ENCODE measurements around the gene ENTPD8.

ENTPD8 gene, protein sequence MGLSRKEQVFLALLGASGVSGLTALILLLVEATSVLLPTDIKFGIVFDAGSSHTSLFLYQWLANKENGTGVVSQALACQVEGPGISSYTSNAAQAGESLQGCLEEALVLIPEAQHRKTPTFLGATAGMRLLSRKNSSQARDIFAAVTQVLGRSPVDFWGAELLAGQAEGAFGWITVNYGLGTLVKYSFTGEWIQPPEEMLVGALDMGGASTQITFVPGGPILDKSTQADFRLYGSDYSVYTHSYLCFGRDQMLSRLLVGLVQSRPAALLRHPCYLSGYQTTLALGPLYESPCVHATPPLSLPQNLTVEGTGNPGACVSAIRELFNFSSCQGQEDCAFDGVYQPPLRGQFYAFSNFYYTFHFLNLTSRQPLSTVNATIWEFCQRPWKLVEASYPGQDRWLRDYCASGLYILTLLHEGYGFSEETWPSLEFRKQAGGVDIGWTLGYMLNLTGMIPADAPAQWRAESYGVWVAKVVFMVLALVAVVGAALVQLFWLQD

DNA sequence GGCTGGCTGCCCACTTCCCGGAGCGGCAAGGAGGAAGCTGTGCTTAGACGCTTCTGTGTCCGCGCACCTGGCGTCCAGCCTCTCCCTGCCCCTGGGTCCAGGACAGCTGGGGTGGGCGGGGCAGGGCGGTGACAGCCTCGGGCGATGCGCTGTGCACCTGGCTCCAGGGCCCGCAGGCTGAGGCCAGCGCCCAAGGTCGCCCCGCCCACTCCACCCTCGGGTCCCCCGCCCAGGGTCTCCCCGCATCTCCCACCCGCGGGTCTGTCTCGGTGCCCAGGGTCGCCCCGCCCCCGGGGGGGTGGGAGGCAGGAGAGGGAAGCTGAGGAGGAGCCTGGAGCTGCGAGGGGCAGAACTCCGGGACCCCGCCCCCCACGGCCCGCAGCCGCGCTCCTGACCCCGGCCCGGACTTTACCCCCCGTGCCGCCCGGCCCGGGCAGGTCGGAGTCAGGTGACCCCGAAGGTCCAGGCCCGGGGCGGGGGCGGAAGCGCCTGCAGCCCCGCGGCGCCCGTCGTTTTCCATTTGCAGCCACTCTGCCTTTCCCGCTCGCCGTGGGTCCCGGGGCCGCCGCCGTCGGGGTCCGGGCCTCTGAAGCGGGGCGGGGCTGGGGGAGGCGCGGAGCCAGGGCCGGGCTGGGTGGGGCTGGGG lies at the start of gene ENTPD8:
ENTPD8 (minus strand) TSS at position 69 of the 646 bp plus-strand sequence. CDS start 3,072 bp downstream, outside the sequence.
- DNase-seq, result peak; percentile 43 to 65

DNA sequence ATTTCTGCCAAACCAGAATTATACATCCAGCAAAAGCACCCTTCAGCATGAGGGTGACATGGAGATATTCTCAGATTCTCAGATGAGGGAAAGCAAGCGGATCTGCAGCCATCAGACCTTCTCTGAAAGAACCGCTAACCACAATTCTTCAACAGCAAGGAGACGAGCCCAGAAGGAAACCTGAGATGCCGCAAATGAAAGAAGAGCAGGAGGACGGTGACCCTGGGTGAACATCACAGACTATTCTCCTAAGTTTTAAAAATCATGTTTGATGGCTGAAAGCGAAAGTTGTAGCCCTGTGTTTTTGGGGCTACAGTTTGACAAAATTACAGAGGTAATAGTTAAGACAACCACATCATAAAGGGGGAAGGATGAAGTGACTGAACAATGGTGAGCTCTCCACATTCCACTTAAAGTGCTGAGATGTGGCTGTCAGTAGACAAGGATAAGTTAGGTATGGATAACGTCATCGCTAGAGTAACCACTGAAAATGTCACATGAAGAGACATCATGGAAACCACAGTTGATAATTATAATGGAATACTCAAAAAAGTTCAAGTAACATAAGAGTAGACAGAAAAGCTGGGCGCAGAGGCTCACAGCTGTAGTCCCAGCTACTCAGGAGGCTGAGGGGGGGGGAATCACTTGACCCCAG lies 49.5 kb upstream of the ENTPD8 start:
- DNase-seq, result no peak

DNA sequence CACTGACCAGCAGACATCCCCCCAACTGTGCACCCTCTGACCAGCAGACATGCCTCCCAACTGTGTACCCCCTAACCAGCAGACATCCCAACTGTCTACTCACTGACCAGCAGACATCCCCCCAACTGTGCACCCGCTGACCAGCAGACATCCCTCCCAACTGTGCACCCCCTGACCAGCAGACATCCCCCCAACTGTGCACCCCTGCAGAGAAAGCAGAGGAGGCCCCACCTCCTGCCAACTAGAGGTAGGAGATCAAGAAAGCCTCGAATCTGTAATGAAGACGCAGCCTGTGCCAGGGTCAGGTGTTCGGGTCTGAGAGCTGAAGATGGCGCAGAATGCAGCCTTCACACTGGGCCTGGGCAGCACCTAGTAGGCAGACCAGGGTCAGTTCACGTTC lies 47.7 kb upstream of the ENTPD8 start:
- DNase-seq, result no peak

DNA sequence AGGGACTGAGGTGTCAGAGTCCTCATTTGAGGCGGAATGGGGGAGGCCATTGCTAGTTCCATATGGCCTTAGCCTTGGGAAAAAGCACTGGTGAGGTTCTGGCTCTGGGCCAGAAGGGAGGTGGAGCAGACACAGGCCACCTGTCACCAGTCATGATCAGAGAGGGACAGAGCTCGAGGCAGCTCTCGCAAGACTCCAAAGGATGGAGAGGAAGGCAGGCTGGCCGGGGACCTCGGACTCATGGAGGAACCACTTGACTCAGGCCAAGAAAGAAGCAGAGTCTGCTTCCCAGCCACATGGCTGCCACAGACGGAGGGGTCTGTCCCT lies 47.1 kb upstream of the ENTPD8 start:
- DNase-seq, result peak; percentile 95

DNA sequence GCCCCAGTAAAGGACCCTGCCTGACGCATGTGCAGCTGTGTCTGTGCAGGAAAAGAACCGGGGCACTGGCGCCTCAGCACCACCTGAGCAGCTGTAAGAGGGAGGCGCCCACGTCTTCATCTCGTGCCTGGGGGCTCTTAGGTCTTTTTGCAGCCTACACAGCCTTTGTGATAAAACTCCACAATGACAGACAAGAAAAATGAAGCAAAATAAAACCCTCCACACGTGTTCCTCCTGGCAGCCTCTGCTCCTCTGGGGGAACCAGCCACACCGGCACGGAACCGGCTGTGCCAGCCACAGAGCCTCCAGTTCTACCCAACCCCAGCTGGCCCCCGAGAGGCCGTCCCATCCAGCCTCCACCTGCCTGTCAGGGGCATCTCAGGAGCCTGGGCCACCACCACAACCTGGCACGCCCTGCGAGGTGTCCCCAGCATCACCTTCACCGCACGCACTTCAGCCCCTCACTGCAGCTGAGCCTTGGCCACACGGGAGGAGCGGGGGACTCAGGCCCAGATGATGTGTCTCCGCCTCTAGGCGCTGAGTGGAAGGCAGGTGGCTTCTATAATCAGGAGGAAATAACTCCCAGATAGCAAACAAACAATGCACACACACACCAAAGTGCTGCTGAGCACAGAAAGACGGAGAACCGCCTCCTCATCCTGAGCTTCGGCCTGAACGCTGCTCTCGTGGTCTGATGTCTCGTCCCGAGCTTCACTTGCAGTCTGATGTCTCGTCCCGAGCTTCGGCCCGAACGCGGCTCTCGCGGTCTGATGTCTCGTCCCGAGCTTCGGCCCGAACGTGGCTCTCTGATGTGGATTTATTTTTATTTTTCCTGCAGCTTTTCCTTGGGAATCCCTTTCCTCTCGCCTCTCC lies 46.5 kb upstream of the ENTPD8 start:
- peak; percentile 16 to 64 for DNase-seq

DNA sequence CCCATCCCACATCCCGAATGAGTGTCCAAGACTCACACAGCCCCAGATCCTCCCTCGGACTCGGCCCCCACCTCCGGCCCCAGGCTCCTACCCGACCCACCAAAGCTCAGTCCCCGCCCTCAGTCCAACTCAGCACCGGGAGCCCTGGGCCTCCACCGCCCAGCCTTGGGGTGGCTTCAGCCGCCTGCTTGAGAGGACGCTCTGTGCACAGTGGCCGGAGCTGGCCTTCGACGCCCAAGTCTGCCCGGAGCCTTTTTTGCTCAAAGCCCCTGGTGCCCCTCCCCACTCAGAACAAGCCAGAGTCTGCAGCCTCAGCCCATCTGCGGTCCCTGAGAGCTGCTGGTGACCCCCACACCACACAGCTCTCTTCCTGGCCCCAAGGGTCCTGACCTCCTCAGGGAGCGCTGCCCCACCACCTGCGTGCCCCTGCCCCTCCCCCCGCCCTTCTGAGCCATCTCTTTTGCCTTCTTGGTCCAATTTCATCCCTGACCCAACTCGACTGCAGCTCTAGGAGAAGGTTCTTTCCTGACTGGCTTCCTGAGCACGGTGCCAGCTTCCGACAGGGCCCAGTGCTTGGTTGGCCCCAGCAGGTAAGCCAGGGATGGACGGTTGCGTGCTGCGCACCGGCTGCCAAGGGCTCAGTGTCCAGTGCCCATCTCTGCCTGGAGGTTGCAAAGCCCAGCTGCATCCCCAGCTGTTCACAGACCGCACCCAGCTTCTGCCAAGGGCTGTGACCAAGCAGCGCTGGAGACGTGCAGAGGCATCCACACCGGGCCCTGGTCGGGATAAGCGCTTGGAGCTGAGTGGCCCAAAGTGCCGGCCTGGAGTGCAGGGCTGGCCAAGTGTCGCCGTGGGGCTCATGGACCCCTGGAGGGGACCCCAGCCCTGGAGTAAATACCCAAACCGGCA lies 45.6 kb upstream of the ENTPD8 start:
- no peak for DNase-seq

DNA sequence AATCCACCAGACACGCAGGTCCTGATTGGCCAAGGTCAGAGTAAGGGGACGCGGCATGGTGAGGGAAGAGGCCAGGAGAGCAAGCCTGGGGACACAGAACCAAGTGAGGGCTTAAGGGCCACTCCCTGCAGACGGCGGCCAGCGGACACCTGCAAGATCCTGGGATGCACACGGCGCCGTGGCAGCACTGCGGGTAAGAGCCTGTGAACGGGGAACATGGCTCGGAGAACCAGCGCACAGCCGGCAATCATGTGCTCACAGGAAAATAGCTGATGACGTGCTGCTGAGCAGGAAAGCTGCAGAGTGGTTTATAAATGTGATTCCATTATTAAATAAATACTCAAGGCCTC lies 45.0 kb upstream of the ENTPD8 start:
- DNase-seq, result no peak

DNA sequence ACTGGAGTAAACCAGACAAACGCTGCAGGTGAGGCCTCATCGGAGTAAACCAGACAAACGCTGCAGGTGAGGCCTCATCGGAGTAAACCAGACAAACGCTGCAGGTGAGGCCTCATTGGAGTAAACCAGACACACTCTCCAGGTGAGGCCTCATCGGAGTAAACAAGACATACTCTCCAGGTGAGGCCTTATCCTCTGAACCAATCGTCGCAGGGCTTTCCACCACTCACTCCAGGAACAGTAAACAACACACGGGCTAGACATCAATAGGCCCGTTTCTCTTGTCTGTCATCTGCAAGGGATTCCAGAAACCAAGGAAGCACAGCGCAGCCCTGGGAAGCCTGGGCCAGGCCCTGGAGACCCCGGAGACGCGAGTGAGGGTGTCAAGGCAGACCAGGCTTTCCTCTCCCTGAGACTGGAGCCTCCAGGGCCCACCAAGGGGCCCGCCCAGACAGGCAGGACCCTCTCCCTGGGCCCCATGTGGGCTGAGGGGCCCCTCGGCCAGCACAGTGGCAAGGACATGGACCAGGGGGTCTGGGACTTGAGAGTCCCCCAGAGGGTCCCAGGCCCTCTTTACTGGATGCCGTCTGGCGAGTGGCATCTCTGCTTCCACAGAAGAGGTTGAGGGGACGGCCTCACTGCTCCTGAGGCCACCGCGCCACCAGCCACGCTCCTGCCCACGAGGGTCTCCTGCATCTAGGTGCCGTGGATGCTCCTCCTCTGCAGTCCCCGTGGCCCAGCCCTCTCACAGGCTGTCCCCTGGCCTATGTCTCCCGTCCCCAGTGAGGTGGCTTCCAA lies 44.4 kb upstream of the ENTPD8 start:
- DNase-seq, result no peak

DNA sequence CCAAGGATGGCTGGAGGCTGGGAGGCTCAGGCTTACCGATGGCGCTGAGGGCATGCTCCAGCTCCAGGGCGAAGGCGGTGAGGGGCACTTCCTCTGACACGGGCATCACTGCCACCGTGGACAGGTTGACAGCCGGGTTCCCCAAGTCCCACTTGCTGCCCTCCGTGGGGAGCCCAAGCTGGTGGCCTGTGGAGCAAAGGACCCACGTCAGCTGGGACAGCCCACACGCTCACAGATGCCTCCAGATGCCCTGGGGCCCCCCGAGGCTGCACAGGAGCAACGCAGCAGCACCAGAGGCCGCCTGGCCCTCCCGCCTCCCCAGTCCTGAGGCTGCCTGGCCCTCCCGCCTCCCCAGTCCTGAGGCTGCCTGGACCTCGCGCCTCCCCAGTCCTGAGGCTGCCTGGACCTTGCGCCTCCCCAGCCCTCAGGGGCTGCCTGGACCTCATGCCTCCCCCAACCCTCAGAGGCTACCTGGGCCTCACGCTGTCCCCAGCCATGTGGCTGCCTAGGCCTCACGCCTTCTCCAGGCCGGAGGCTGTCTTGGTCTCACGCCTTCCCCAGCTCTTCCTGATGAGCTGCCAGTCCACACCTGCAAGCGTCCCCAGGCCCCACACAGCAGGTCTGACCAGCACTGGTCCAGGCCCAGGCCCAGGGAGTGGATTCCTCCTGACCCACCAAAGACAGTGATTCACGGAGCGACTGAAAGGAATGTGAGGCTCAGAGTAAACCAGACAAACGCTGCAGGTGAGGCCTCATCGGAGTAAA lies 43.6 kb upstream of the ENTPD8 start:
- no peak for DNase-seq

DNA sequence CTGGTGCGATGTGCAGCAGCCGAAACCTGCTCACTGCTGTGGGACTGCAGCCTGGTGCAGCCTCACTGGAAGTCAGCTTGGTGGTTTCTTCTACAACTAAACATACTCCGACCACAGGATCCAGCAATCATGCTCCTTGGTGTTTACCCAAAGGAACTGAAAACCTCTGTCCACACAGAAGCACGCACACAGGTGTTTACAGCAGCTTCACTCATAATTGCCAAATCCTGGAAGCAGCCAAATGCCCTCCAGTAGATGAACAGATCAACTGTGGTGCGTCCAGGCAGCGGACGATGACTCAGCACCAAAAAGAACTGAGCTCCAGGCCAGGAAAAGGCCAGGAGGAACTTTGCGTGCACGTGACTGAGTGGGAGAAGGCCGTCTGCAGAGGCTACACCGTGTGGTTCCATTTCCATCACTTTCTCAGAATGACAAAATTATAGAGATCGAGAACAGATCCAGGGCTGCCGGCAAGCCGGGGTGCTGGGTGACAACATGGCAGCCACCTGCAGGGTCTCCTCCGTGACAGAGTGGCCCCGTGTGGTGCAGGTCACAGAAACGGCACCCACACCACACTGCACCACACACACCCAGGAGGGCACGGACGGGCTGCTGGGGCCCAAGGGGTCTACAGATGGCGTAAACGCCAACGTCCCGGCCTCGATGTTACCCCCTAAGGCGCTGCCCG lies 41.1 kb upstream of the ENTPD8 start:
- DNase-seq, result no peak

DNA sequence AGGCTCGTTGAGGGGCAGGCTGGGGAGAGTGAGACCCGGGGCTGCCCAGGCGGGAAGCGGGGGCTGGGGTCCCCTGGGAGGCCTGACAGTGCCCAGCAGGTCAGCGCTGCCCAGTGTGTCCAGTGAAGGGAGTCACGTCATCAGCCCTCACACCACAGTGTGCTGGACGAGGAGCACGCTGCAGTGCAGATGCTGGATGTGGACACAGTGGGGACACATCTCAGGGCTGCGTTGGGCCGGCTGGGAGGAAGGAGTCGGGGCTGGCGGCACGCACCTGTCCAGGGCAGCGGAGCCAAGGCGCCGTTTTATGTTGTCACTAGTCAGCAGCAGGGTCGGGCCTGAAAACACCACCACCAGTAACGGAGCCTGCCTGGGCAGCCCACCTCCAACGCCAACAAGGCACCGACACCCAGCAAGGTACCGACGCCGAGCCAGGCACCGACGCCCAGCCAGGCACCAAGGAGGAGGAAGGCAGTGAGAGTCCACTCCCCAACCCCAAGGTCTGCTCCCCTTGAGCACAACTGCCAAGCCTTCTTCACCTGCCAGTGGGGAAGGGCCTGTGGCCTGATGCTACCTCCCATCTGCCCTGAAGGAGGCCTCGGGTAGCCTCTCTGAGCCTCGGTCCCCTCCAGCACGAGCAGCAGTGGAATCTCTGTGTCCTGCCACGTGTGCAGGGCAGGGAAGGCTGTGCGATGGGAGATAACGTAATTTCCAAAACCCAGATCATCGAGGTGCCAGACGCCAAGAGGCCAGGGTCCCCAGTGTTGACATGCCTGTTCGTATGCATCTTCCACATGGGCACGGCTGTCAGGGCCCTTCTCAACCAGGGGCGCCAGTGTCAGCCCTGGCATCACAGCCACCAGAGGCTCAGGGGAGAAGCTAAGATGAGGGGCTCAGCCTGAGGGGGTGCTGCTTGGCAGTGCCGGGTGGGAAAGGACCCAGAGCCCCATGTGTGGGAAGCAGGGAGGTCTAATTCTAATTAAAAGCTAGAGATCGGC lies 39.8 kb upstream of the ENTPD8 start:
- no peak for DNase-seq

DNA sequence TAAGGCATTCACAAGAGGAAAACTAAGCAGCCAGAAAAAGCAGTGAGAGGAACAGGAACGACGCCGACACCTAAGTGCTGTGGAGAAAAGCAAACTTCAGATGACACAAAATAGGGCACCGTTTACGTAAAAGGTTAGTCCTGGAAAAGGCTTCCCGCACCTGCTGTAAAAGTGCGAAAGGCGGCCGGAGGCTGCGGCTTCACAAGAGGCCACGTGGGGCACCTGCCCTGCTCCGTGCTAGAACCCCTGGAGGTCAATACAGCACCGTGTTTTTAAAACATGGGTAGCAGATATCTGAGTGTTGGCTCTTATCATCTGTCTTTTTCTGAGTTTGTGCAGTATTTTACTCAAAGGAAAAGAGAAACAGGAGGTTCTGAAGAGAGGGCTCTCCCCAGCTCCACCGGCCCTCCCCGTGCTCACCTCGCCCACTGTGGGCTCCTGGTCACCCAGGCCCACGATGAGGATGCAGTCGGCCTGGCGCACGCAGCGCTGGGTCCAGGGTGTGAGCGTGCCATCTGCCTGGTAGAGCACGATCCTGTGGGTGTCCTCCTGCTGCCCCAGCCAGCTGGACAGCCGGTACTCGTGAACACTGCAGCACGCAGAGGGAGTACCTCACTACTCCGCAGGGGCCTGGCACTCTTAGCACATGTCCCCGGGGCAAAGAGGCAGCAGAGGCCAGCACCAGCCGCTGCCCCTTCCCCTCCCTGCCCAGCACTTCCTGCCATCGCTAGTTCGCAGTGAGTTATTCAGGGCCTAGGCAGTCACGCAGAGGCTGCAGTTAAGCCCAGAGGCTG lies 38.9 kb upstream of the ENTPD8 start:
- peak in 1 of 2 experiments; percentile 58 for DNase-seq

DNA sequence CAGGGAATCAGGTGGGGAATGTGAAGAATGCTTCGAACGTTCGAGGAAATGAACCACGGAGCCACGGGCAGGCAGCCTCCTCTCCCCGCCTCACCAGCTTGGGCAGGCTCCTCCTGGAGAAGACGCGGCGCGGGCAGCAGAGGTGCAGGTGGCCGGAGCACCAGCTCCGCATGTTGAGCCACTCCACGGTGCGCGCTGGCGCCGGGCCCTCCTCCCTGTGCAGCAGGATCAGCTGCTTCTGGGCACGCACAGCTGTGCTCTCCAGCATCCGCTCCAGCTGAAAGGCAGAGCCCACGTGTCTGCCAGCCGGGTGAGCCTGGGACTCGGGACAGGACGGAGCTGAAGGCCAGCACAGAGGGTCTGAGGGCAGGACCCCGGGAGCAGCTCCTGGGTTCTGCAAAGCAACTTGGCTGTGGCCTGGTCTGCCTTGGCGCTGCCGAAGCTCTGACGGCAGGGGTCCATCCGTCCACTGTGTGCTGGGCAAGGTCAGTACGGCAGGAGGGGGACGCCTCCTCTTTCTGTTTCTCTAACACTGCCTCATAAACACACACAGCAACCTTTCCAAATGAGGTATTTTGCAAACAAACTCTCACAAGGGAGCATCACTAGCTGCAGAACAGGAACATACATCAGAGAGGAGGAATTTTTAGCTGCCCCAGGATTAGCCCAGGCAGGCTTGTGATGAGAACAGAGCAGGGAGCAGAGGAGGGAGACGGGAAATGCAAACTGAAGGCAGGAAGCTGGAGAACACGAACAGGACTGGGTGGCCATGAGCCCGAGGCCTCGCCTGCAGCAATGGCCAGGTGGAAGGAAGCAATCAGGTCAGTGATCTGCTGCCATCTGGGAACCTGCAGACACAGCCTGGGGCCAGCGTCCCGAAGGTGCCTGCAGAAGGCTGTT lies 38.1 kb upstream of the ENTPD8 start:
- peak; percentile 63 to 87 for DNase-seq

DNA sequence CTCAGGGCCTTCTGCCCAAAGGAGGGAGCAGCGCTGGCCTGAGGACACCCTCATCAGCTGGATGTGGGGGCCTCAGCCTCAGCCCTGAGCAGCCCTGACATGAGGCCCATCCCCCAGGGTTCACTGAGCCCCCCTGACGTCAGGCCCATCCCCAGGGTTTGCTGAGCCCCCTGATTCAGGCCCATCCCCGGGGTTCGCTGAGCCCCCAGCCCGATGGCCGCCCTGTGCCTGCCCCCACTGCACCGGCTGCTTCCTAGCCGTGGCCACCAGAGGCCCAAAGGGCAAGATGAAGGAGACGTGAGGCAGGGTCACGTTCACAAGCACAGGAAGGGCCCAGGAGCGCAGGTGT lies 37.4 kb upstream of the ENTPD8 start:
- DNase-seq, result no peak

DNA sequence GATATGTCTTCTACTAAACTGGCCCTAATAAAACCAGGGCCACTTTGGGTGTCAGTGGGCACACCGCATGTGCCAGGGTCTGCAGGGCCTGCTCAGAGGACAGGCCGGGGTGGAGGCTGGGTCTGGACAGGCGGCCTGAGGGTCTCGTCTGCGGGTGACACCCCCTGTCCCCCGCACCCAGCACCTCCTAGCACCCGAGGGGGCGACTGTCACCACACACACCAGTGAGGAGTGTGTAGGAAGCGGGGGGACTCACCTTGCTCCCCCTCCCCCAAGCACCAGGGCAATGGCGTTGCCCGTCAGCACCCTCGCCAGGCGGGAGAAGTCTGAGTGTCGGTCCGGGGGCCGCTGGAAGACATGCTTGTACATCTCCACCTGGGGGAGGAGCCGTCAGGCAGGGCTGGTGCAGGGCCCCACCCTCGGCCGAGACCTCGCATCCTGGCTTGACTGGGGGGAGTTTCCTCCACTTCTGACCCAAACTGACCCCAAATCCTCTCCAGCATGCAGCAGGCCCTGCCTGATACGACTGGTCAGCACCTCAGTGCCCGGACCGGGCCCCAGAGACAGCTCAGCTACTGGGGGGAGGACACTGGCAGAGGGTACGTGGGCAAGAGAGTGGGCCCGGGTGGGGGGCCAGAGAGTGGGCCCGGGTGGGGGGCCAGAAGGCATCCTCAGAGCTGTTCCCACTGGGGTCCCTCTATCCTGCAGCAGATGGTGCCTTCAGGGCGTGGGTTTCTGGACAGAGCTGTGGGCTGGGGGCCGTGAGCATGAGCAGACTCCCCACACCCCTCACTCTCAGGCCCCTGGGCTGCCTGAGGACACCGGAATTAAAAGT lies 36.8 kb upstream of the ENTPD8 start:
- no peak for DNase-seq

All from NCI-H524 (cell line).